GM21825 (cell line): Measurements from ENCODE around the gene ZNF107.
"Not testable (repeated sequence)": the region's sequence is repeated elsewhere in the genome, so short reads cannot be mapped to it uniquely, and the experiment has no call there.

ENCODE experiments used
- ATAC-seq: cut with Tn5 transposase; IDR thresholded peaks from one replicate; pipeline ENCODE4 v1.9.1; 2021; ENCODE audit warnings: mild to moderate bottlenecking, moderate library complexity; ENCODE audit not compliant: unreplicated experiment

The ZNF107 gene

DNA sequence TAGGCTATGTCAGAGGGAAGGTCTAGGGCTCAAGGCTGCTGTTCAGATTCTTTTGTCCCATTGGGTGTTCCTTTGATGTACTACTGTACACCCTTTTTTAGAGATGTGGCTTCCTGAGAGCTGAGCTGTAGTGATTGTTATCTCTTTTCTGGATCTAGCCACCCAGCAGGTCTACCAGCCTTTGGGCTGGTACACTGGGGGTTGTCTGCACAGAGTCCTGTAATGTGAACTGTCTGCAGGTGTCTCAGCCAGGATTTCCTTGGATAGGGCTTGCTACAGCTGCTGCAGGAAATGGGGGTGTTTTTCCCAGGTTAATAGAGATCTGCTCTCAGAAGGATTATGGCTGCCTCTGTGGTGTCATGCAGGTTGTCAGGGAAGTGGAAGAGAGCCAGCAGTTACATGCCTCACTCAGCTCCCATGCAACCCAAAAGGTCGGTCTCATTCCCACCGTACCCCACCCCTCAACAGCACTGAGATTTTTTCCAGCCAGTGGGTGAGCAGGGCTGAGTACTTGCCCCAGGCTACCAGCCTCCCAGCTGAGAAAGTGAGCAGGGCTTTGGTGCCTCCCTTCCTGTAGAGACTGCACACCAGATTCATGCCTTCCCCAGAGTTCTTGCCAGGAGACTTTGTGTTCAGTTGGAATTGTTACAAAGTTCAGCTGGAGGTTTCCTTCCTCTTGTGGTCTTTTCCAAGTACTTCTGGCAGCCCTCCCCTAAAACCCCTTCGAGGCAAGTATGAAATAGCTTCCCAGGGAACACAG is 63.3 kb downstream of the ZNF107 start:
- no peak for ATAC-seq

DNA sequence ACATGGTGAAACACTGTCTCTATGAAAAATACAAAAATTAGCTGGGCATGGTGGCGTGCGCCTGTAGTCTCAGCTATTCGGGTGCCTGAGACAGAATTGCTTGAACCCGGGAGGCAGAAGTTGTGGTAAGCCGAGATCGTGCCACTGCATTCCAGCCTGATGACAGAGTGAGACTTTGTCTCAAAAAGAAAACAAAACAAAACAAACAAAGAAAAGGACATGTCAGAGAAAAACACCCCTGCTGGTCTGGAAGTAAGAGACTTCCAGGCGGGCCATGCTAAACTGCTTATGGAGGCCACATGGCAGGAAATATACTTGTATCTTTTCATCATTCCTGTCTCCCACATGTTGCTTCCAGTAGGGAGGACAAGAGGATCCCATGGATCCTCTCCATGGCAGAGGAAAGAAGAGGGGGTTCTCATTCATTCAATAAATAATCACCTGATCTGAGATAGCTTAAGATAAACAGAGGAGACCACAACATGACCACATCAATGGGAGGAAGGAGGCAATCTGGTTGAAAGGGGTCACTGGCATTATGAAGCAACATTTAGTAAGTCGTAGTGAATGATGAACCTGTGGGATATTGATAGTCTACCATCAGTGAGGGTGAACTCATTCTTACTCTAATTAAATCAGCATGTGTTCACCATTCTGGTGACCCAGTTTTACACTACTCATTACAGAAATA is 67.8 kb downstream of the ZNF107 start:
- ATAC-seq = no peak

DNA sequence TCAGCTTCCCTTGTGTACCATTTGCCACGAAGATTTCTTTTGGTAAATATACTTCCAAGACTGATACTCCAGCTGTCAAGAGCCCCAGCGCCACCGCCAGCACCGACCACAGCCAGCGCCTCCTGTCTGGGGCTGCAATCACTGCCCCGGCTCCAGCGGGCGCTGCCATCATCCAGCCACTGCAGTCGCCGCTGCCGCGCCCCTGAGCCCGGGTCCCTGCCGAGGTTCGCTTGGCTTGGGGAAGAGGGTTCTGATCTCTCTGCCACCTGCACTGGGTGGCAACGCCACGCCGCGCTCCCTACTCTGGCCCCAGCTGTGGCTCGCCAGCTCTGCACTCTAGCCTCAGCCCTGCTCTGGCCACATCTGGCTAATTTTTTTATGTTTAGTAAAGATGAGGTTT is 70.6 kb downstream of the ZNF107 start:
- no peak for ATAC-seq

DNA sequence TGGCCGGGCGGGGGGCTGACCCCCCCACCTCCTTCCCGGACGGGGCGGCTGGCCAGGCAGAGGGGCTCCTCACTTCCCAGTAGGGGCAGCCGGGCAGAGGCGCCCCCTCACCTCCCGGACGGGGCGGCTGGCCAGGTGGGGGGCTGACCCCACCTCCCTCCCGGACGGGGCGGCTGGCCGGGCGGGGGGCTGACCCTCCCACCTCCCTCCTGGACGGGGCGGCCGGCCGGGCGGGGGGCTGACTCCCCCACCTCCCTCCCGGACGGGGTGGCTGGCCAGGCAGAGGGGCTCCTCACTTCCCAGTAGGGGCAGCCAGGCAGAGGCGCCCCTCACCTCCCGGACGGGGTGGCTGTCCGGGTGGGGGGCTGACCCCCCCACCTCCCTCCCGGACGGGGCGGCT is 72.5 kb downstream of the ZNF107 start:
- ATAC-seq = not testable (repeated sequence)

DNA sequence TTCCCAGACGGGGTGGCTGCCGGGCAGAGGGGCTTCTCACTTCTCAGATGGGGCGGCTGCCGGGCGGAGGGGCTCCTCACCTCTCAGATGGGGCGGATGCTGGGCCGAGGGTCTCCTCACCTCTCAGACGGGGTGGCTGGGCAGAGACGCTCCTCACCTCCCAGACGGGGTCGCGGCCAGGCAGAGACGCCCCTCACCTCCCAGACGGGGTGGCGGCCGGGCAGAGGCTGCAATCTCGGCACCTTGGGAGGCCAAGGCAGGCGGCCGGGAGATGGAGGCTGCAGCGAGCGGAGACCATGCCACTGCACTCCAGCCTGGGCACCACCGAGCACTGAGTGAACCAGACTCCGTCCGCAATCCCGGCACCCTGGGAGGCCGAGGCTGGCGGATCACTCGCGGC is 73.0 kb downstream of the ZNF107 start:
- not testable (repeated sequence) for ATAC-seq

DNA sequence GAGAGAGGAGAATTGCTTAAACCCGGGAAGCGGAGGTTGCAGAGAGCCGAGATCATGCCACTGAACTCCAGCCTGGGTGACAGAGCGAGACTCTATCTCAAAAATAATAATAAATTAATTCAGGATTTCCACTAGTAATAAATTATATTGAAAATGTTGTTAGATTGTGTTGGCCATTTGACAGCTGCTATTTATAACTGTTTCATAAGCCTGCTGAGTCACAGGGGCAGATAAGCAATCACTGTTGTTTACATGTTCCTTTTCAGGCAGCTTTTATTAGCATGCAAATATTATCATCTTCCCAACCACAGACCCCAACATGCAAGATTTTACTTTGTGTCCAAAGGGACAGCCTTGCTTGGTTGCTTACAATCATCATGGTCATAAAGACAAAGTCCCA is 78.7 kb downstream of the ZNF107 start:
- no peak for ATAC-seq

DNA sequence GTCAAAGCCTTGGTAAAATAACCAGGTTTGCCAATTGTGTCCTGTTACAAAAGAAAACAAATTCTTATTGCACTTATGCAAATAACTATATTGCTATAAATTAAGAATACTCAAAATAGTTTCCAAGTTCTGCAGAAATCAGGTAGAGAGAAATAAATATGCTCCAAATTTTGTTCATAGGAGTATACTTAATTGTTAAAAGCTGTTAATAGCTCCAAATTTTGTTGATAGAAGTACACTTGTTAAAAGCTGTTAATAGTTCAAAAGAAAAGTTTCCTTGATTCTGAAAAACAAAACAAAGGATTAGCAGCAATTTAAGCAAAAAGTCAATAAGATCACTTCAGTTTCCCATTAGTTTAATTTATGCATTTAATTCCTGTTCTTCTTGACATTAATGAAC is 81.9 kb downstream of the ZNF107 start:
- no peak for ATAC-seq

DNA sequence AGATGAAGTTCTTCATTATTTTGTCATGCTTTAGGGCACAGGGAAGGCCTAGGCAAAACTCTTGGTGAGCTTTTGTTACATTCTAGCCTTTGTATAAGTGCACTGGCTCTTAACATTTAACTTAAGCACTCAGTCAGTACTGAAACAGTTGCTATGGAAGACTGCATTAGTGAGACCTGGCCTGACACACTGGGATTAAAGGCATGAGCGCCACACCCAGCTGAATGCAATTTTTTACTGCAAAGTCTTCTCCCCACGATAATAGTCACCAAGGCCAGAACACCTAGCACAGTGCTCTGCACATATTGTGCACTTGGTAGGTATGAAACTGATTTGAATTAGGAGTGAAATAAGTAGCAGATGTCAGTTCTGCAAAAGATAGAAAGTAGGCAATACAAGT is 87.1 kb downstream of the ZNF107 start:
- no peak for ATAC-seq

DNA sequence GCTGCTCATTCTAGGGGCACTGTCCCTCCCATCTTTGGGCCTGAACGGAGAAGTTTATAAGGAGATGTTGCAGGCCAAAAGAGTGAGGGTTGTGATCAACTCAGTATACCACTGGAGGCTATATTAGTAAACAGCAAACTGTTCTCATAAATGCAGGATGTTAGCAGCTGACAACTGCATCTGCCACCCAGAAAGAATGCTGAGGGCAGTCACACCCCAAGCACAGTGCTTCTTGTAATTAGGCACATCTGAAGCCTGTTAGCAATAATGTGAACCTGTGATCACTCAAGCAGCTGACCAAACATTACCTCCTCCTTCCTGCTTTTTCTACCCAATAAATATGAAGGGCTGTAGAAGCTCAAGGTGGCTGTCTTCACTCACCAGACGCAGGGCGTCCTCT is 89.9 kb downstream of the ZNF107 start:
- no peak for ATAC-seq

DNA sequence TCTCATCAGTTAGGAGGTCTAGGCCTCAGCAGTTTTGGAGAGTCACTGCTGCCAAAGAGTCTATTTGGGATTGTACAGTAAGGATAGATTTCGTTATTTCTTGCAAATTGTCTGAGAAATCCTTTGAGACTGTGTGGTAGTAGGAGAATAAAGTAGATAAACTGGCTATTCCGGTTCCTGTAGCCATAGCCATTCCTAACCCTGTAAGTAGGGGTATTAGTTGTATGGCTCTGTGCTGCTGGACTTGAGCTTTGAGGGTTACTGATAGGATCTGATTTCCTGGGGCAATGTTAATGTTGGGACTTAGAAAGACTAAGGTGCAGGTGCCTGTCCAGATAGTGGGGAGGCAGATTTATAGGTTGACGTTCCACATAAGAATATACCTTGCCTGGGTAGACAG is 92.2 kb downstream of the ZNF107 start:
- no peak for ATAC-seq
